ENCODE data around the gene UVRAG.

DNA sequence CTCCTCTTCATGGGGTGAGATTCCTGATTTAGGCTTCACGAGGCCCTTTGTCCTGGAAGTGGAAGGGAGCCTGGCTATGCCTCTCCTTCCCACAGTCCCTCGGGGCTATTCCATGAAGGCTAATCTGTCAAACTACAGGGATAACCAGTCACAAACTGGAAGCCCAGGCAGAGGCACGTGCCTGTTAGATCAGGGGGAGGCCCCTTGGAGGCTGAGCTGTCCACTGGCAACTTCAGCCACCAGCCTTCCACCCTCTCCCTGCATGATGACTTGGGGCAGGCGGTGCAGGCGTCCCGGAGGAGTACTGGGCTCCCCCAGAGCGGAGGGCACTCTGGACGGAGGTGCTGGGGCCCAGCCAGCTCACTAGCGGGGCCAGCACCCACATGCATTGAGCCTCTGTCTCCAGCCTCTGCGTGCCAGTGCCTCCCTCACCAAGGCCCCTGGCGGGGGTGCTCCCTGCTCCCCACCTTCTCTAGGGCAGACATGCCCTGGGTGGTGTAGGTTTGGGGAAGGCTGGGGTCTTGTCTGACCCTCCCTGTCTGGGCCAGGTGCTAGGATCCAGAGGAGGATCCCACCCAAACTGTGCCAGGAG lies 348.4 kb downstream of the UVRAG start:
- TF ChIP-seq, protein P1, sequence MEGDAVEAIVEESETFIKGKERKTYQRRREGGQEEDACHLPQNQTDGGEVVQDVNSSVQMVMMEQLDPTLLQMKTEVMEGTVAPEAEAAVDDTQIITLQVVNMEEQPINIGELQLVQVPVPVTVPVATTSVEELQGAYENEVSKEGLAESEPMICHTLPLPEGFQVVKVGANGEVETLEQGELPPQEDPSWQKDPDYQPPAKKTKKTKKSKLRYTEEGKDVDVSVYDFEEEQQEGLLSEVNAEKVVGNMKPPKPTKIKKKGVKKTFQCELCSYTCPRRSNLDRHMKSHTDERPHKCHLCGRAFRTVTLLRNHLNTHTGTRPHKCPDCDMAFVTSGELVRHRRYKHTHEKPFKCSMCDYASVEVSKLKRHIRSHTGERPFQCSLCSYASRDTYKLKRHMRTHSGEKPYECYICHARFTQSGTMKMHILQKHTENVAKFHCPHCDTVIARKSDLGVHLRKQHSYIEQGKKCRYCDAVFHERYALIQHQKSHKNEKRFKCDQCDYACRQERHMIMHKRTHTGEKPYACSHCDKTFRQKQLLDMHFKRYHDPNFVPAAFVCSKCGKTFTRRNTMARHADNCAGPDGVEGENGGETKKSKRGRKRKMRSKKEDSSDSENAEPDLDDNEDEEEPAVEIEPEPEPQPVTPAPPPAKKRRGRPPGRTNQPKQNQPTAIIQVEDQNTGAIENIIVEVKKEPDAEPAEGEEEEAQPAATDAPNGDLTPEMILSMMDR (IDR thresholded peaks at IDR 0.05): no peak
- no peak for TF ChIP-seq POLR2A (IDR thresholded peaks at IDR 0.05)
